Osteoblast (primary cell): ENCODE measurements around the gene CHST6. TPM values are rescaled to one million over a fixed set of nuclear protein-coding genes. Genes with fewer than 3 reads are reported as not detected.

Source experiments
- DNase-seq: peaks from one replicate; pipeline ENCODE4 v3.0.0; 2011; ENCODE audit warnings: low spot score, mixed read lengths; ENCODE audit not compliant: insufficient read length; ENCODE audit errors: missing footprints
- H2AFZ ChIP-seq: 2 replicates; pipeline ENCODE4 v1.6.0; 2011; ENCODE audit warnings: mild to moderate bottlenecking, low read length
- H3K27ac ChIP-seq: 2 replicates; pipeline ENCODE4 v1.5.1; 2011; ENCODE audit warnings: mild to moderate bottlenecking, low read depth, low read length, moderate library complexity
- H3K27me3 ChIP-seq: 2 replicates; pipeline ENCODE4 v1.6.0; 2012; ENCODE audit warnings: mild to moderate bottlenecking, control low read depth, inconsistent platforms, low read length, moderate library complexity; ENCODE audit not compliant: insufficient read depth
- H3K36me3 ChIP-seq: 2 replicates; pipeline ENCODE4 v1.5.1; 2011; ENCODE audit warnings: mild to moderate bottlenecking, low read length, control low read depth, moderate library complexity; ENCODE audit not compliant: insufficient read depth
- H3K4me1 ChIP-seq: 2 replicates; pipeline ENCODE4 v1.5.1; 2011; ENCODE audit warnings: mild to moderate bottlenecking, low read length, control low read depth, moderate library complexity; ENCODE audit not compliant: insufficient read depth
- H3K4me2 ChIP-seq: 2 replicates; pipeline ENCODE4 v1.6.0; 2011; ENCODE audit warnings: mild to moderate bottlenecking, low read length; ENCODE audit not compliant: insufficient read depth
- H3K4me3 ChIP-seq: fragments of 200-600 bp; sonication (generic); 3 replicates; pipeline ENCODE4 v1.5.1; 2012; ENCODE audit warnings: mild to moderate bottlenecking, low read length, inconsistent platforms; ENCODE audit not compliant: insufficient read depth
- H3K79me2 ChIP-seq: 2 replicates; pipeline ENCODE4 v1.6.0; 2012; ENCODE audit warnings: mild to moderate bottlenecking, low read length, control low read depth, inconsistent platforms; ENCODE audit not compliant: insufficient read depth
- H3K9me3 ChIP-seq: 2 replicates; pipeline ENCODE4 v1.5.1; 2011; ENCODE audit warnings: low read depth, low read length, control low read depth
- H4K20me1 ChIP-seq: 2 replicates; pipeline ENCODE4 v1.6.0; 2012; ENCODE audit warnings: mild to moderate bottlenecking, low read length, control low read depth; ENCODE audit not compliant: insufficient read depth
- CTCF ChIP-seq: IDR thresholded peaks from 2 replicates; pipeline ENCODE4 v1.5.1; 2011; ENCODE audit warnings: mild to moderate bottlenecking, low read depth, low read length, moderate library complexity; ENCODE audit errors: extremely low read depth
- total RNA-seq: library from RNA; depleted of rRNA; stranded (reverse); fragments of >200 nt; gene quantifications from 2 replicates; pipeline ENCODE4 v1.2.3, GENCODE V29; 2012

The CHST6 gene
- total RNA-seq, 1 donor = 1.1 TPM

- no peak for DNase-seq
- H3K9me3 ChIP-seq = no peaks in the 10 kb centered on the region
- no peaks in the 10 kb centered on the region for H3K79me2 ChIP-seq
- no peaks in the 10 kb centered on the region for H4K20me1 ChIP-seq
- H3K36me3 ChIP-seq = no peaks in the 10 kb centered on the region
- H2AFZ ChIP-seq = no peak overlapping the region
- no peak overlapping the region for H3K4me3 ChIP-seq
- TF ChIP-seq CTCF = no peak
- no peaks in the 10 kb centered on the region for H3K27me3 ChIP-seq
- no peak overlapping the region for H3K4me2 ChIP-seq
- no peak overlapping the region for H3K27ac ChIP-seq
- no peaks in the 10 kb centered on the region for H3K4me1 ChIP-seq
Measured at GRCh38 chr16:75486014-75486675, 9.1 kb downstream of the CHST6 start.

GRCh38 chr16:75485230-75486013 lies 9.8 kb downstream of the CHST6 start:
- H3K27me3 ChIP-seq = no peaks in the 10 kb centered on the region
- no peaks in the 10 kb centered on the region for H3K36me3 ChIP-seq
- no peak for DNase-seq
- no peak for TF ChIP-seq CTCF
- no peaks in the 10 kb centered on the region for H3K4me1 ChIP-seq
- H3K79me2 ChIP-seq = no peaks in the 10 kb centered on the region
- H2AFZ ChIP-seq = no peak overlapping the region
- H3K27ac ChIP-seq = no peak overlapping the region
- H3K9me3 ChIP-seq = no peaks in the 10 kb centered on the region
- no peak overlapping the region for H3K4me3 ChIP-seq
- H4K20me1 ChIP-seq = no peaks in the 10 kb centered on the region
- H3K4me2 ChIP-seq = no peak overlapping the region

GRCh38 chr16:75483222-75483621 lies 12.0 kb downstream of the CHST6 start:
- no peaks in the 10 kb centered on the region for H3K9me3 ChIP-seq
- no peaks in the 10 kb centered on the region for H3K36me3 ChIP-seq
- H3K79me2 ChIP-seq = no peaks in the 10 kb centered on the region
- TF ChIP-seq CTCF = no peak
- H3K4me3 ChIP-seq = no peak overlapping the region
- no peak for DNase-seq
- H3K4me1 ChIP-seq = no peaks in the 10 kb centered on the region
- no peaks in the 10 kb centered on the region for H3K27me3 ChIP-seq
- H2AFZ ChIP-seq = no peak overlapping the region
- no peak overlapping the region for H3K27ac ChIP-seq
- H4K20me1 ChIP-seq = no peaks in the 10 kb centered on the region
- H3K4me2 ChIP-seq = no peak overlapping the region

GRCh38 chr16:75482434-75483205 lies 12.6 kb downstream of the CHST6 start:
- Histone ChIP-seq H3K27ac (no peak overlapping the region), H4K20me1 (no peaks in the 10 kb centered on the region), H3K79me2 (no peaks in the 10 kb centered on the region), H2AFZ (no peak overlapping the region), H3K27me3 (no peaks in the 10 kb centered on the region), H3K4me1 (no peaks in the 10 kb centered on the region), H3K4me3 (no peak overlapping the region), H3K4me2 (no peak overlapping the region), H3K9me3 (no peaks in the 10 kb centered on the region), H3K36me3 (no peaks in the 10 kb centered on the region)
- no peak for DNase-seq
- no peak for TF ChIP-seq CTCF
